ENCODE data around the gene CMTM1. TPM values are rescaled to one million over a fixed set of nuclear protein-coding genes. Genes with fewer than 3 reads are reported as not detected.

The CMTM1 gene
- total RNA-seq, 1 experiment from 2014 or later, result 5.2 TPM

- Histone ChIP-seq H2AFZ (ENCODE audit: low read depth, low read length, poor library complexity, severe bottlenecking) (no peak overlapping the region), H4K20me1 (ENCODE audit: insufficient read depth) (no peaks in the 10 kb centered on the region), H3K9ac (ENCODE audit: low read length) (peak overlapping the region; percentile 29), H3K4me3 (replicated peaks in 1 of 2; ENCODE audit: low read depth in 1 of 2, low read length in 2 of 2) (0 out of 4 replicates have a peak overlapping the region, but pooled peaks of 1 of the 2 experiments have one; percentile 9), H3K4me2 (ENCODE audit: low read length) (peak overlapping the region; percentile 65), H3K79me2 (ENCODE audit: insufficient read depth, low read length) (no peaks in the 10 kb centered on the region), H3K9me2 (ENCODE audit: insufficient read depth) (no peaks in the 10 kb centered on the region), H3K9me3 (ENCODE audit: control insufficient read depth in 1 of 2, insufficient read depth in 1 of 2, low read depth in 1 of 2, low read length in 2 of 2) (no peaks in the 10 kb centered on the region), H3K36me3 (ENCODE audit: control insufficient read depth in 1 of 2, insufficient read depth in 2 of 2, low read length in 2 of 2) (peaks cover 6 to 12% of the 10 kb centered on the region in 2 experiments; a peak in 2 of 4 replicates), H3K4me1 (ENCODE audit: control insufficient read depth in 1 of 2, insufficient read depth in 2 of 2, low read length in 2 of 2) (peaks cover 25 to 33% of the 10 kb centered on the region in 2 experiments), H3K27me3 (ENCODE audit: insufficient read depth, low read length) (no peaks in the 10 kb centered on the region), H3K27ac (ENCODE audit: low read depth, low read length) (peak overlapping the region; percentile 54)
- intact Hi-C loops (cut with micrococcal nuclease), result no loop called here
- ATAC-seq, result peak; percentile 96
- peak; percentile 70 for DNase-seq (ENCODE audit: low read depth, low spot score)
- RAD21 ChIA-PET (ENCODE audit: low non-redundant PET in 1 of 2, low total read pairs in 2 of 2, uncharacterized antibody in 2 of 2, unreplicated experiment in 2 of 2), result no interaction called here
- POLR2A ChIA-PET, result interaction anchor here (1.4 kb wide), 1 partner anchor 10 kb away, joined by 3 read pairs; no protein-coding TSS in a partner anchor
- BruUV-seq (replicated peaks), result no TSS peak
- CTCF ChIA-PET, result interaction anchor here (1.0 to 4.3 kb wide), 2 partner anchors 10 to 32 kb away, joined by 4 to 41 read pairs; no protein-coding TSS in a partner anchor
- TF ChIP-seq SIN3A (IDR thresholded peaks at IDR 0.05; ENCODE audit: low read depth), result peak; percentile 63
- peak; percentile 87 for TF ChIP-seq JUND (IDR thresholded peaks at IDR 0.05)
- TF ChIP-seq POLR2AphosphoS5 (IDR thresholded peaks at IDR 0.05; ENCODE audit: low read depth, low read length), result peak; percentile 53
- no peak for TF ChIP-seq SRF (IDR thresholded peaks at IDR 0.05; ENCODE audit: low read depth)
- TF ChIP-seq CEBPB (IDR thresholded peaks at IDR 0.05; ENCODE audit: low read depth), result no peak
- TF ChIP-seq ZBTB33 (IDR thresholded peaks at IDR 0.05; ENCODE audit: extremely low read depth, insufficient replicate concordance, low read length), result no peak
- TF ChIP-seq SP1 (IDR thresholded peaks at IDR 0.05; ENCODE audit: low read depth), result peak; percentile 81
- no peak for TF ChIP-seq POLR2A (IDR thresholded peaks at IDR 0.05; ENCODE audit: borderline replicate concordance, extremely low read depth, insufficient read depth, insufficient read length)
- TF ChIP-seq EZH2phosphoT487 (IDR thresholded peaks at IDR 0.05; ENCODE audit: borderline replicate concordance), result no peak
- no peak for TF ChIP-seq RAD21 (IDR thresholded peaks at IDR 0.05; ENCODE audit: low read depth)
- no peak for TF ChIP-seq ZNF274 (IDR thresholded peaks at IDR 0.05; ENCODE audit: low read depth, low read length)
- no peak for TF ChIP-seq TCF7L2 (IDR thresholded peaks at IDR 0.05; ENCODE audit: borderline replicate concordance, extremely low read depth, insufficient read depth, insufficient read length)
- TF ChIP-seq MAX (IDR thresholded peaks at IDR 0.05), result peak; percentile 59; the same call in 1 of the 2 replicates
- no peak for TF ChIP-seq EGR1 (IDR thresholded peaks at IDR 0.05; ENCODE audit: low read depth)
- TF ChIP-seq FOSL1 (IDR thresholded peaks at IDR 0.05; ENCODE audit: low read depth), result peak; percentile 89
- TF ChIP-seq CBX3 (IDR thresholded peaks at IDR 0.05; ENCODE audit: low read depth), result peak; percentile 67; the same call in 1 of the 2 replicates
- TF ChIP-seq CTCF (IDR thresholded peaks at IDR 0.05 in 2 of 3, conservative IDR thresholded peaks at IDR 0.05 in 1 of 3; ENCODE audit: borderline replicate concordance in 1 of 3, insufficient read depth in 1 of 3, low read depth in 2 of 3, low read length in 2 of 3), result no peak
- TF ChIP-seq EZH2 (IDR thresholded peaks at IDR 0.05), result no peak
- no peak for TF ChIP-seq ZFX (IDR thresholded peaks at IDR 0.05)
- TF ChIP-seq REST (IDR thresholded peaks at IDR 0.05; ENCODE audit: low read depth), result no peak
Measured at GRCh38 chr16:66618588-66619375, 52.5 kb downstream of the CMTM1 start.
